HG02588 (cell line): ENCODE data around the gene PAPPA.

Experiments
- ATAC-seq: cut with Tn5 transposase; IDR thresholded peaks from one replicate; pipeline ENCODE4 v1.9.1; 2021; ENCODE audit warnings: mild to moderate bottlenecking, moderate library complexity; ENCODE audit not compliant: unreplicated experiment

Gene PAPPA

GRCh38 chr9:116312221-116312620 is 158.6 kb downstream of the PAPPA start:
- ATAC-seq, result no peak

DNA sequence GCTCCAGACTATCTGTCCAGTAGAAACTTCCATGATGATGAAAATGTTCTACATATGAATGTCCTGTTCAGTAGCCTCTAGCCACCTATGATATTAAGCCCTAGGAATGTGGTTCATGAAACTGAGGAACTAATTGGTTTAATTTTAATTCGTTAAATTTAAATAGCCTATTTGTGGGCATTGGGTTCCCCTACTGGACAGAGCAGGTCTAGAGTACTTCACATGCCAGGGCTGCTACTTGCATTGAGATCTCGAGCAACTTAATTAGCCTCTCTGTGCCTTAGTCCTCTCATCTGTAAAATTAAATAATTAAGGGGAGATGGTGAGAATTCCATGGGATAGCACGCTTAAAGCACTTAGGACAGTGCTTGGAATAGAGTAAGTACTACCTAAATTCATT is 160.0 kb downstream of the PAPPA start:
- ATAC-seq, result no peak

- ATAC-seq, result no peak
Measured at GRCh38 chr9:116316246-116316645, 162.7 kb downstream of the PAPPA start.

GRCh38 chr9:116317503-116317902 is 163.9 kb downstream of the PAPPA start:
- ATAC-seq, result no peak

DNA sequence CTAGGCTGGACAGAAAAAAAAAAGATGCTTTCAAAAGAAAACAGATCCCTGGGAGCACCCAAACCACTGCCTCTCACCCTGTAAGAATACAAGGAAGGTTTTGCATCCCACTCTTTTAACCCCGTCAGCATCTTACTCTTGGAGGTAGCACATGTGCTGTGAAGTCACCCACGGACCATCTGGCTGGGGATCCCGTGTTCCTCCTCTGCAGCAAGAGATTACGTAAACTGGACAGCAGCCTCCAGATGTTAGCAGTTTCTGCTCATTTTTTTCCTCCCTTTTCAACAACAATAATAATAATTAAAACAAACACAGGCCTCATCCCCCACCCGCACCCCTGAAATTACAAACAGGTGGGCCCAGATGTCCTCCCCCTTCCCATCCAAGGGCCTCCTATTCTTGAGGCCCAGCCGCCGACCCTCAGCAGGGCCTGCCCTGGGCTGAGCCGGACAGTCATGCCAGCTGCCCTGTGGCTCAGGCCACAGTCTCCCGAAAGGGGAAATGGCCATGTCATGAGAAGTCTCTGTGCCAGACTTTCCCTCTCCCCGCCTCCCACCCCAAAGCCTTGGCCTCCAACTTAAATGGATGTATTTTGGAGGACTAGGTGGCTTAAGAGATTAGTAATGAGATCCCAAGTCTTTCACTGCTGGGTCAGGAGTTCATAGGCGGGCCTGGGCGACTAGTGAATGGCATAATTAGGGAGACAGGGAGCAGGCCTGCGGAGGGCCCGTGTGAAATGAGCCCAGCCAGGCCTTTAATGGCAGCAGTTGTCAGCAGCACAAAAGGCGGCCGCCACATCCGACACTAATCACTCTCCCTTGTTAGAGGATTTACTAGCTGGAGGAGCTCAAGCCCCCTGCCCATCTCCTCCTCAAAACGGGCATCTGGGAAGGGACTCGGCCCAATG is 165.1 kb downstream of the PAPPA start:
- no peak for ATAC-seq

- no peak for ATAC-seq
Measured at GRCh38 chr9:116319480-116319879, 165.9 kb downstream of the PAPPA start.

DNA sequence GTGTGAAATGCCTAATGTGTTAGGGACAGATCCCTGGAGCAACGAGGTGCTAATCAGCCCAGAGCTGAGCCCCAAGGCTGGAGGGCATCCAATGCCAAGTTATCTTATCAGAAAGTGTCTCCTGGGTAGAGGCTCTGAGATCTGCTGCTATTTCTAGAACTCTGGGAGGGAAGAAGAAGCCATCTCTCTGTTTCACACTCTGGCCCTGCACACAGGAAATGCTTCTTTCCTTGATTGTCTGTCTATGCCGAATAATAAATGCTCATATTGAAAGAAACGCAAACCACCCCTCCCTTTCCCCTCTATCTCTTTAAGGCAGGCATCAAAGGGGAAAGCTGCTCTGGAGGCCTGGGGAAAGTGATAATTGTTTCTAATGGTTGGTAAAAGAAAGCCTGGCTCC is 166.7 kb downstream of the PAPPA start:
- no peak for ATAC-seq

GRCh38 chr9:116322521-116322920 is 168.9 kb downstream of the PAPPA start:
- ATAC-seq, result no peak

- ATAC-seq, result no peak
Measured at GRCh38 chr9:116323012-116323411, 169.4 kb downstream of the PAPPA start.

DNA sequence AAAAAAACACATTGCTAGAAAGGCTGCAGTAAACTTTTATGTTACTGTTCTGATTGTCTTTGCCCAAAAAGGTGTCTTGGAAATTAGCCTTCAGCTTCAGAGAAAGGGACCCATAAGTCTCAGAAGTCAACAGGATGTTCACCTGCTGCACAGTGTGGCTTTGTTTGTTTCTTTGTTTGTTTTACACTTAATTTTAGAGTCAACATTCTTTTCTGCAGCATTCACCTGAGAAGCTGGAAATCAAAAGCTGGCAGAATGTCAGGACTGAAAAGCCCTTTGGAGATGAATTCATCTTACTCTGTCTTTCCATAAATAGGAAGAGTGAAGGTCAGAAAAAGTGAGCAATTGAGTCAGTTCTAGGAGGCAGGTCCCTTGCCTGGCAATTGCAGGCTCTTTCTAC is 170.0 kb downstream of the PAPPA start:
- ATAC-seq, result no peak

- no peak for ATAC-seq
Measured at GRCh38 chr9:116325924-116326323, 172.3 kb downstream of the PAPPA start.

DNA sequence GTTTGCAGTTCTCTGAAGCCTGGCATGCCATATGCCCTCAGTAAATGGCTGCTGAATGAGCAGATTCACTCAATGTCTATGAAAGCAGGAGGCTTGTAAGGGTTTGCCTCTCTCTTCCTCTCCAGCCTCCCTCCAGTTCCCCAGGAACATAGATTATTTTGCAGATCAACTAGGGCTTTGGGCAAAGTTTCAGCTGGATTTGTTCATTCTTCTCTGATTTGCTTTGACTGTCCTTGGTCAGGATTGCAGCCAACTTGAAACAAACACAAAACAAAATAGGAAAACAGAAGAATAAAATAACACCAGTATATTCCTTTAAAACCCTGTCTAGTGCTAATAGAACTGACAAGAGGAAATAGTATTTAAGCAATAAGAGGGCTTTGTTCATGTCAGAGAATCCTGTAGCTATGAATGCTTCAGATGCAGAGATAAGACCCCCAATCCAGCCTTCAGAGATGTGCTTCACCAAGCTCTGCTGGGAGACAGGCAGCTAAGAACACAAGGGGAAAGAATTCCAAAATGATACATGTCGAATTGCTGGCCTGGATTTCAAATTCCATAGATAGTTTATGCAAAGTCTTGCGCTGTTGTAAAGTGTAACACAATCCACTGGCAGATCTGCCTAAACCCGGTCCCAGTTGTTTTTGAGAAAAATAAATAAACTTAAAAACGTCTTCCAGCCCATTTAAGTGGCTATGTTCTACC is 174.3 kb downstream of the PAPPA start:
- no peak for ATAC-seq

DNA sequence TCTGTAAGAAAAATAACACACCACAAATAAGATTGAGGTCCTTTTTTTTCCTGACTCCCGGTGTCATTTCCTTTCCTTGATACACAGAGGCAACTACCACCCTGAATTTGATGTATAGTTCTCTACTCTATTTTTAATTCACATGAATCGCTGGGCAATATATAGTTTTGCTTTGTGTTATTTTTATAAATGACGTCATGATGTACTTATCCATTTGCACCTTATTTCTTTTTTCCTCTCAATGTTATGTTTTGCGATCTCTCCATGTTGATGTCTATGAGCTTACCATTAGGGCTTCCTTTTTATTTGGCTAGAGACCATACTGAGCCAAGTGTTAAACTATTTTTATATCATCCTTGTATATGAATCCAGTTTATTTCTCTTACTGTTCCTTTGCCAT is 175.9 kb downstream of the PAPPA start:
- ATAC-seq, result no peak

- ATAC-seq, result no peak
Measured at GRCh38 chr9:116331241-116331640, 177.7 kb downstream of the PAPPA start.

DNA sequence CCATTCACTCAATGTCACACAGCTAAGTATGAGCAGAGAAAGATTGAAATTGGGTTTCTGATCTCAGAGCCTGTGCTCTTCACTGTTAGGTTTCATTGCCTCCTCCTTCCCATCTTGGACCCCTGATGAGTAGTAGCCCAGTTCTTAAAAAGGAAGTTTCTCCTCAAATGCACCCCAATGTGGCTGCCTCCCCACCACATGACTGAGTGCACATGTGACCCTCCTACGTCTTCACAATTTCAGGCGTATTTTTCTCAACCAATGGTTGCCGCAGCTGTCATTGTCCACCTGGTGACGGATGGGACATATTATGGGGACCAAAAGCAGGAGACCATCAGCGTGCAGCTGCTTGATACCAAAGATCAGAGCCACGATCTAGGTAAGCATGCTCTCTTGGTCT is 178.5 kb downstream of the PAPPA start:
- no peak for ATAC-seq

DNA sequence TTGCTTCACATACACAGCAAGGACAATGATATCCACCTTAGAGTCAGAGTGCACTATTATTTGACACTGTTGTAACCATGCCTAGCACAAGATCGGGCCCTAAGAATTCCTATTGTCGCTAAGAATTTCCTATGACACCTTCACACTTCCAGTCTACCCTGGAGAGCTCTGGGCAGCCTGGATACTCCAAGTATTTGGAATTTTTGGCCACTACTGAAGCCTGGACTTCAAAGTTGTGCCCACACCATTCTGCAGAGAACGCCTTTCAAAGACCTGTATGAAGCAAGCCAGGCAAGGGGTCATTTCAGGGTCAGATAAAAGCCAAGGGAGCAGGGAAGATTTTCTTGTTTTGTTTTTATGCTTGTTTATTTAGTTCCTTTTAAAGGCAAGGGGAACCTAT is 179.7 kb downstream of the PAPPA start:
- no peak for ATAC-seq

DNA sequence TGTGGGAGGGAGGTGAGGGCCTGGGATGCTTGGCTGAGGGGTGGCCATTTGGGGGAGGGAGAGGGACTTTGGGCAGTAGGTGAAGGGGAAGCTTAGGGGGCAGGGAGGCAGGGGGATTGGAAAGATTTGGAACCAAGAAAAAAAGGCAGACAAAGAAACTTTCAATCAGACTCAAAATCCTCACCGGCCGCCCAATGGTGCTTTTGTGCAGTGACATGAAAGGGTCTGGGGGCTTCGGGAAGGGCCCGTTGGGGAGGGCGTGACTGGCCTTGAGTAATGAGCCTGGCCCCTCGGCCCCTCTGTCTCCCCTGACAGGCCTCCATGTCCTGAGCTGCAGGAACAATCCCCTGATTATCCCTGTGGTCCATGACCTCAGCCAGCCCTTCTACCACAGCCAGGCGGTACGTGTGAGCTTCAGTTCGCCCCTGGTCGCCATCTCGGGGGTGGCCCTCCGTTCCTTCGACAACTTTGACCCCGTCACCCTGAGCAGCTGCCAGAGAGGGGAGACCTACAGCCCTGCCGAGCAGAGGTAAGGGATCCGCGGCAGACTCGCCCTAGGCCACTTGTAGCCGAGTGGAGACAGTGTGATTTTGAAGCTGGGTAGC is 181.1 kb downstream of the PAPPA start:
- no peak for ATAC-seq

- no peak for ATAC-seq
Measured at GRCh38 chr9:116335392-116335791, 181.8 kb downstream of the PAPPA start.

DNA sequence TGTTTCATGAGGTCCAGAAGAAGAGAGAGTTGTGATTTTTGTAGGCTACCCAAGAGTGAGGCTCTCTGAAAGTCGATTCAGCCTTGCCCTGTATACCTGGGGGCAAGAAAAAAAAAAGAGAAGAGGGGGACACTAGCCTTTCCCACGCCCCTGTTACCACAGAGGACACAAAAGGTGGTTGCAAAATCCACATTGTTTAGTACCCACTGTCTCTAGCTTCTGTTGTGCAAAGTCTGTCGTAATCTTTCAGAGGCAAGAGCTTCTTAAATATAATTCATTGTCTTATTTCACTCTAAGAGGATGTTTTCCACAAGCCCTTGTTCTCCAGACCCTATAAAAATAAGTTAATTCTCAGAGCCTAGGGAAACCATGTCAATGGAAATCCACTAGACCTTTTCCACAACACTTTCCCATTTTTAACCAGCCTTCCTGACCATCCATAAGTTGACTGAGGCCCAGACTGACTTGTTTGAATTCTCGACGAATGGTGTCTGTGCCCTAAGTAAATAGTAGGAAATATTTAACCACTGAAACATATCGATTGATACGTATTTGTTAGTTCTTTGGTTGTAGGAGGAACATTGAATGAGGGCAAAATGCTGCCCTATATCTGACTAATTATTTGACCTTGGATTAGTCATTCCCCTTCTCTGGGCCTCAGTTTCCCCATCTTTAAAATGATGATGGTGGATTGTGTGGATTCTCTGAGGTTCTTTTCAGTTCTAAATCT is 182.7 kb downstream of the PAPPA start:
- ATAC-seq, result no peak

DNA sequence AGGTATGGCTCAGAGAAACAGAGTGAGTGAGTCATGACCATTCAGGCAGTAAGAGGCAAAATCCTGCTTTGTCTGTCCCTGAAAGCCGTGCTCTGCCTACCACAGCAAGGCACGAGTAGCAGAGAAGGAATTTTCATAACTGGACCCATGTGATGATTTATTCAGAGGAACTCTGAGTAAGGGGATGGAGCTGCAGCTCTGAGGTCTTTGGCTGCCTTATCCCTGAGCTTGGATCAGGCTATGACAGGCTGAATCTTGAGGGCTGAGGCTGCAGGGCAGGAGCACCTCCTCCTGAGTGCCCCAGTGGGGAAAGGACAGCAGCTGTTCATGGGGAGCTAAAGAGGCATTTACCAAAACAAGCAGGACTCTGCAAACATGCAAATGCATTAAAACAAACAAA is 183.4 kb downstream of the PAPPA start:
- no peak for ATAC-seq

GRCh38 chr9:116340270-116340669 is 186.7 kb downstream of the PAPPA start:
- no peak for ATAC-seq
